IPS DF 4.7 (cell line): ENCODE results near the gene PRODH.
"Not testable (repeated sequence)": the region's sequence is repeated elsewhere in the genome, so short reads cannot be mapped to it uniquely, and the experiment has no call there.

Experiments
- DNase-seq: peaks from one replicate; pipeline ENCODE4 v3.0.0-alpha.2; 2013; ENCODE audit warnings: low spot score; ENCODE audit errors: extremely low read depth

PRODH gene, protein sequence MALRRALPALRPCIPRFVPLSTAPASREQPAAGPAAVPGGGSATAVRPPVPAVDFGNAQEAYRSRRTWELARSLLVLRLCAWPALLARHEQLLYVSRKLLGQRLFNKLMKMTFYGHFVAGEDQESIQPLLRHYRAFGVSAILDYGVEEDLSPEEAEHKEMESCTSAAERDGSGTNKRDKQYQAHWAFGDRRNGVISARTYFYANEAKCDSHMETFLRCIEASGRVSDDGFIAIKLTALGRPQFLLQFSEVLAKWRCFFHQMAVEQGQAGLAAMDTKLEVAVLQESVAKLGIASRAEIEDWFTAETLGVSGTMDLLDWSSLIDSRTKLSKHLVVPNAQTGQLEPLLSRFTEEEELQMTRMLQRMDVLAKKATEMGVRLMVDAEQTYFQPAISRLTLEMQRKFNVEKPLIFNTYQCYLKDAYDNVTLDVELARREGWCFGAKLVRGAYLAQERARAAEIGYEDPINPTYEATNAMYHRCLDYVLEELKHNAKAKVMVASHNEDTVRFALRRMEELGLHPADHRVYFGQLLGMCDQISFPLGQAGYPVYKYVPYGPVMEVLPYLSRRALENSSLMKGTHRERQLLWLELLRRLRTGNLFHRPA

GRCh38 chr22:18935889-18936529 is at the start of gene PRODH:
Gene PRODH (minus strand): TSS chr22:18936293. CDS start chr22:18936287, 6 bp downstream.
- DNase-seq = no peak

DNA sequence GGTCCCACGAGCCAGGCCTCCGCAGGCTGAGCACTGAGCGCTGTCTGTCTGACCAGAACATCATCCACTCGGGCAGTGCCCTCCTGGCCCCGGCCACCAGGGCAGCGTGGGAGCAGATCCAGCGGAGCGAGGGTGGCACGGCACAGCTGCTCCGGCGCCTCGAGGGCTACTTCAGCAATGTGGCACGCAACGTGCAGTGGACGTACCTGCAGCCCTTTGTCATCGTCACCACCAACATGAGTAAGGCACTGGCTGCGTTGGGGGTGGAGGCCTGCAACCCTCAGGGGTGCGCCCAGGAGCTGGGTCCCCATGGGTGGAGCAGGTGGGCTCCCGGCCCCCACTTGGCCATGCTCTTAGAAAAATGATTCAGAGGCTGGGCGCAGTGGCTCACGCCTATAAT is 49.7 kb upstream of the PRODH start:
- DNase-seq = no peak

GRCh38 chr22:18984564-18984963 is 48.5 kb upstream of the PRODH start:
- no peak for DNase-seq

GRCh38 chr22:18983120-18983651 is 47.1 kb upstream of the PRODH start:
- no peak for DNase-seq

DNA sequence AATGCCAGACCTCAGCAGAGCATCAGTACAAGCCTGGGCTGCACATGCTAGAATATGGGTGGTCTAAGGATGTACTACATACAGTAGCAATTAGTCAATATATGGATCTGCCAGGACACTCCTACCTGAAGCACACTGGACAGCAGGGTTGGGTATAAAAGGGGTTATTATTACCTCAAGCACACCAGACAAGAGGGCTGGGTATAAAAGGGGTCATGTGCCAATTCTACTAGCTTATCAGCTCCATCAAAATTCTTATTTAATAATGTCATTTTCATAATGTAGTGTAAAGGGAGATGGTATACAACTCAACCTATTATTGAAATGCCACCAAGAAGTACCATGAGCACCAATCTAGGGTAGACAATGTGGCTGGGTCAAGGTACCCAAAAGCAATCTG is 44.7 kb upstream of the PRODH start:
- no peak for DNase-seq

- no peak for DNase-seq
Measured at GRCh38 chr22:18979957-18980356, 43.9 kb upstream of the PRODH start.

DNA sequence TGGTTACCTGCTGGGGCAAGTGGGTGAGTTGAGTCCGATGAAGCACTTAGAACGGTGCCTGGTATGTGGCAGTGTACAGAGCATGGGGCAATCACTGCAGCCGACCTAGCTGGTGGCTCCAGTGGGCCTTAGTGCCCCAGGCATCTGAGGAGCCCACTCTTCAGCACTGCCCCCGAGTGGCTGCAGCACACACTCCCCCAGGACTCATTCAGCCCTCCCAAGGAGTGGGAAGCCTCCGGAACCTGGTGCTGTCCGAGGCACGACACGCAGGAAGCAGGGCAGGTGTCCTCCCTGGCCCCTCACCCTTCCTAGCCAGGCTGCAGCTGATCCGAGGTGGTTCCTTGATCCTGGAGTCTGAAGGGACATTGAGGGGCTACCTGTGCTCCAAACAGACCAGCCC is 42.4 kb upstream of the PRODH start:
- no peak for DNase-seq

GRCh38 chr22:18977824-18978425 is 41.8 kb upstream of the PRODH start:
- no peak for DNase-seq

DNA sequence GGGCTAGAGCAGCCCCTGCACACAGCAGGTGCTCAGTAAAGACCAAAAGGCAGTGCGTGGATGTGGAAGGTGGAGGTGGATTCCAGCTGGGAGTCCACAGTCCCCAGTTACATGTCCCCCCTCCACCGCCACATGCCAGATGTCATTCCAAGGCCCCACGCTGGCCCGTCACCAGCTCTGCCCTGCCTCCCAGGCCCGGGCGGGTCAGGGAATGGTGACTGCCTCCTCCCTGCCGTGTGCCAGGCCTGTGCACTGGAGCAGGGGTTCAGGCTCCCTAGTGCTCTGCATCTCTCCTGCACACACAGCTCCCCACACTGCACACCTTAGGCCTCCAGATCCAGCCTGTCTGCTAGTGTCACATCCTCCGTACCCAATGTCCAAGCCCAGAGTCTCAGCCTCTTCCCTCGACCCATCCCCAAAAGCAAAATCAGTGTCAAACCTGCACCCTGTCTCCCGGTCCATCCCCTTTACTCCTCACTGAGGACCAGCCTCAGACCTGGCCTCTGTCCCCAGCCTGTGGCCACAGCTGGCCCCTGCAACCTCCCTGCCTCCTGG is 40.2 kb upstream of the PRODH start:
- DNase-seq = no peak

DNA sequence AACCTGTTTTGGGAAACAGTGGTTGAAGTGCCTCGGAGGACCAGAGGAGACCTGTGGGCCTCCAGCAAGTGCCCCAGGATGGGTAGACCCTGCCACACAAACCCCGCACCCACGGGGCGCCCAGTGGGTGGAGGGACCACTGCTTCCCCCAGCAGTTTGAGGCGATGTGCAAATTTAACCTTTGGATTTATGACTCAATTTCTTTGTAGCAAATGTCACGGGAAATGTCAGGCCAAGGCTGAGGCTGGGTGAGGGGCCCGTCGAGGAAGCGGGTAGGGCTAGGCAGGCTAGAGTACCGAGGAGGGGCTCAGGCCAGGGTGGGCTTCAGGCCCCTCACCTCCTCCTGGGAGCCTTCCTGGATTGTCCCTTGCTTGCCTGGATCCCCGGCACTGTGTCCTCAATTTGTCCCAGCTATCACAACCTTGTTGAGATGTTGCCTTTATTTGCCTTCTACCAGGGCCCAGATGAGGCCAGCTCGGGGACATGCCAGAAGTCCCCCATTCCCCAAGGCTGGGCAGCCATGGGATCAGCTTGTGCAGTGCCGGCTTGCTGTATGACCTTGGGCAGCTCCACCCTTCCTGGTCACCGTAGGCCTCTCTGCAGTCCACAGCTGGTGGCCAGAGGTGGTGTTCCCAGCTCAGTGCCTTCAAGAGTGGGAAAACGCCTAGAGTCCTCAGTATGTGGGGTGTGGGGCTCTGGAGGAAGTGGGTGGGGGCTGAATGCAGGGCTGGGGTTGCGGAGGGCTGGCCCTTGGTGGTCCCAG is 39.5 kb upstream of the PRODH start:
- no peak for DNase-seq

GRCh38 chr22:18974477-18975180 is 38.5 kb upstream of the PRODH start:
- no peak for DNase-seq

DNA sequence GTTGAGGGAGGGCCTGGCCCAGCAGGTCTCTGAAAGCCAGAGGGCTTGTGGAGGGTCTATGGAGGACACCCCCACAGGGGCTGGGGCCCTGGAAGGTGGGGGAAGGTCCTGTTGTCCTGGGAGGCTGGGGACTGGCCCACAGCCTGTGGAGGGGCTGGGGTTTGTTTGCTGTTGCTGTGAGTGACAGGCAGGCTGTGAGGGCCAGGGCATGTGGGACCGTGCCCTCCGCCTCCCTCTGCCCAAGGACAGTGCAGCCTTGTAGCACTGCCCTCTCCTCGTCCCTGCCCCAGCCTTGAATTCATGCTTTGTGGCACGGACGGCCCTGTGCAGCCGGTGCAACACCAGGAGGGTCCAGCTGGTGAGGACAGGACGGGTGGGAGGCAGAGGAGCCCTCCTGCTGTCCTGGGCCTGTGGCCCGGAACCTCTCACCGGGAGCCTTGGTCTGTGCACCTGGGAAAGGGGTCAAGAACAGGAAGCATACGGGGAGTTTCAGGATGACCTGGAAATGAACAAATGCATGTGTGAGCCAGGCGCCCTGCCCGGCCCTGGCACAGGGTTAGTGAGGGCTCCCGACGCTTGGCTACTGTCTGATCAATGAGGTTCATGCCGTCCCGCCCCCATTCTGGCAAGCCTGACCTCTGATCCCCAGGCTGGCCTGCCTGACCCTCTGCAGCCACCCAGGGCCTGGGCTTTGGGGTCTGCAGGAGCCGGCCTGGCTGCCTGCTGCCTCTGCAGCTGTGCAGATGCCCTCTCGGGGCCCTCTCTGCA is 37.4 kb upstream of the PRODH start:
- no peak for DNase-seq

- not testable (repeated sequence) for DNase-seq
Measured at GRCh38 chr22:18972591-18972990, 36.5 kb upstream of the PRODH start.

DNA sequence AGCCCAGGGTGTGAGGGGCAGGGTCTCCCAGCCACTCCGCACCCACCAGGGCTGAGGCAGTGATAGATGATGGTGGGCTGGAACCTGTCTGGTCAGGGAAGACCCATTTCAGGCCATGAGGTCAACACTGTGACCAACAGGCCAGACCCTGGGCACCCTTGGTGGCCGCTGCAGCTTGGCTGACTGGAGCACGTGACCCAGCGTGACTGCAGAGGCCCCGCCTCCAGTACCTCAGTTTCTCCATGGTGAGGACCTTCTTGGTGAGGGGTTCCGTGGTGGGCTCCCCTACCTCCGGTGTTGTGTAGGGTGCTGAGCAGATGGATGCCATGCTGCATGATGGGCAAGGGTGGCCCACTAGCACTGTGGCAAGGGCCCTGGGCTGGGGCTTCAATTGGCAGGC is 35.9 kb upstream of the PRODH start:
- DNase-seq = not testable (repeated sequence)

DNA sequence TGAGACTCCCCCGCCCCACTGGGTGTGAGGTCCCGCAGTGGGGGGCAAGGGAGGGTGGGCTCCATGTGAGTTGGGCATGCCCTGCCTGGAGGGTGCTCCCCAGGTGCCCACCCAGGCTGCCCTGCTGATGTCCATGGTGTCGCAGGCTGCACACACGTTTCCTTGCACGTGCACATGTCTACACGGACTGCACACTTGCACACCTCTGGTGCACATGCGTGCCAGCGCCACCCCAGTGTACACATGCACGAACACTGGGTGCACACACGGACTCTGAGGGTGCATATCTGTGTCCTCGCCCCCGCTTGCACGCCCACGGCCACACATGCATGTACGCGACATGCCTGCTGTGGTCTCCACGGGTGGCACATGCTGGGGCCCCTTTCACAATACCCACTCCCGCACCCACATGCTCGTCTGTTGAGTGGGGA is 35.2 kb upstream of the PRODH start:
- no peak for DNase-seq

DNA sequence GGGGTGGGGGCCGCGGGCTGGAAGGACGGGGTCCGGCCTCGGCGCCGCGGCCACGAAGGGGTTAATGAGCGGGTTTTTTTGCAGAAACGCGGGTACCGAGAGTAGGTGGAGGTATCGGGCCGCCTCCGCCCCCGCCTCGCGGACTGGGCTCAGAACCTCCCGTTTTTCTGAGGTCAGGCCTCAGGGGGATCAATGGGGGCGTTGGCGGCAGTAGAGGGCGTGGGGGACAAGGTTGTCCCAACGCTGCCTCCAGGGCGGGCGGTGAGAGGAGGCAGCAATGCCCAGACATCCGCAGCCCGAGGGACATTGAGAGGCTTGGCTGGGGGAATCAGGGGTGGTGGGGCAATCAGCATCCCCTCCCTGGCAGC is 34.8 kb upstream of the PRODH start:
- DNase-seq = no peak

DNA sequence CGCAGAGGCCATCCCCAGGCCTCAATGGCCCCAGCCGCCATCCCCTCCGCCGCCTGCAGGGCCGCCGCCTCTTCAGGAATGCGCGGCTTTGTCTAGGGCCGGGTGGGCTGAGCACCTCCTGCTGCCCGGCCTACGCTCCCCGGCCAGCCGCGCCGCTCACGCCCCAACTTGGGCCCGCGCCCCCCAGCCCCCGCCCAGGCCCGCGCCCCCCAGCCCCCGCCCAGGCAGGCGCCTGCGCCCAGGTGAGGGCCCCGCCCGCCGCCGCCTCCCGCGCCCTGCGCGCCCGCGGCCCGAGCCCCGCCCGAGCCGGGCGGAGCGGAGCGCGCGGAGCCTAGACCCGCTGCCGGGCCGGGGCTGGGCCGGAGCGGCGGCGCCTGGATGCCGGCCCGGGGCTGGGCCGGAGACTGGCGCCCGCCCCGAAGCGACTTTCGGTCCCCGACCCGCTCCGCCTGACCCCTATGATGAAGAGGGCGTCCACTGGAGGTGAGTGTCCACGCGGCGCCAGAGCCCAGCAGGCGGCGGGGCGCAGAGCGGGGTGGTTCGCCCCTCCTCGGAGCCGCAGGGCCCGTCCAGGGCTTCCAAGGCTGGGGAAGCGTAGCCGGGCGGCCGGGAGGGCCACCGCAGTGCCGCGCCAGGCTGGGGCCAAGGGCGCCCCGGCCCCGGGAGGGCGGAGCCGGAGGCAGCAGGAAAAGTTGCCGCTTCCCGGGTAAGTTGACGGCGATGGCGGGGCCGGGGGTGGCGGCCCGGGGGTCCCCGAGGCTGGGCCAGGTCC is 34.3 kb upstream of the PRODH start:
- no peak for DNase-seq

GRCh38 chr22:18969158-18969942 is 33.3 kb upstream of the PRODH start:
- not testable (repeated sequence) for DNase-seq
